A673 (cell line): Measurements from ENCODE around the gene UBL7. TPM values are rescaled to one million over a fixed set of nuclear protein-coding genes. Genes with fewer than 3 reads are reported as not detected.
A peak's percentile ranks its signal among the peaks of the same experiment; 100 is the strongest.

Experiments used
- BruUV-seq: library from RNA; stranded (reverse); fragments of 400-500 nt; replicated peaks from 2 replicates; lab custom pipeline; 2021; lab: Mats Ljungman, UMichigan
- CTCF ChIA-PET: fragments of 300-600 bp; sonication (Branson Sonifier 250); formaldehyde crosslinking; loops from one replicate; lab custom pipeline; 2022; ENCODE audit warnings: antibody characterized with exemption; lab: Charles Lee
- POLR2A ChIA-PET: fragments of 300-600 bp; sonication (Branson Sonifier 250); formaldehyde crosslinking; loops from one replicate; lab custom pipeline; 2022; ENCODE audit warnings: antibody characterized with exemption; ENCODE audit not compliant: low non-redundant PET; lab: Charles Lee
- DNase-seq: peaks from one replicate; pipeline ENCODE4 v3.0.0-alpha.2; 2015; ENCODE audit warnings: low spot score
- H3K27ac ChIP-seq: fragments of 200-600 bp; sonication (generic); 2 replicates; pipeline ENCODE4 v1.5.1; 2016; ENCODE audit warnings: mixed run types, low read depth, mild to moderate bottlenecking, mixed read lengths, antibody characterized with exemption, low read length; ENCODE audit not compliant: poor library complexity, severe bottlenecking
- H3K27me3 ChIP-seq: fragments of 200-600 bp; sonication (generic); replicated peaks from 2 replicates; pipeline ENCODE4 v1.6.1; 2017; ENCODE audit warnings: mixed run types, low read depth, mild to moderate bottlenecking, mixed read lengths, antibody characterized with exemption, low read length; ENCODE audit not compliant: insufficient read depth, poor library complexity
- H3K36me3 ChIP-seq: fragments of 200-600 bp; sonication (generic); 2 replicates; pipeline ENCODE4 v1.6.1; 2016; ENCODE audit warnings: mixed run types, mild to moderate bottlenecking, mixed read lengths, antibody characterized with exemption, low read length; ENCODE audit not compliant: insufficient read depth, poor library complexity, severe bottlenecking
- H3K4me1 ChIP-seq: fragments of 200-600 bp; sonication (generic); 2 replicates; pipeline ENCODE4 v1.6.1; 2017; ENCODE audit warnings: mixed run types, mild to moderate bottlenecking, mixed read lengths, antibody characterized with exemption, low read length; ENCODE audit not compliant: insufficient read depth, poor library complexity, severe bottlenecking
- H3K4me3 ChIP-seq: fragments of 200-600 bp; sonication (generic); 2 replicates; pipeline ENCODE4 v1.5.1; 2016; ENCODE audit warnings: low read depth, mixed run types, mild to moderate bottlenecking, mixed read lengths, low read length; ENCODE audit not compliant: poor library complexity, severe bottlenecking
- H3K9me3 ChIP-seq: fragments of 200-600 bp; sonication (generic); 2 replicates; pipeline ENCODE4 v1.6.1; 2016; ENCODE audit warnings: mixed run types, low read depth, mild to moderate bottlenecking, mixed read lengths, antibody characterized with exemption, low read length; ENCODE audit not compliant: poor library complexity, severe bottlenecking
- EZH2 ChIP-seq: fragments of 200-600 bp; sonication (generic); IDR thresholded peaks from 2 replicates; pipeline ENCODE4 v1.6.1; 2017; ENCODE audit warnings: borderline replicate concordance, low read depth, mild to moderate bottlenecking, mixed read lengths, antibody characterized with exemption, low read length; ENCODE audit not compliant: poor library complexity, severe bottlenecking
- intact Hi-C: fragments of 100-400 bp; cut with micrococcal nuclease; formaldehyde crosslinking; loops from one replicate; pipeline ENCODE4 v1.10.0; 2022; ENCODE audit not compliant: unreplicated experiment
- total RNA-seq: library from RNA; stranded (reverse); gene quantifications from 2 replicates; pipeline ENCODE4 v1.2.3, GENCODE V29; 2021
- TF ChIP-seq, protein P1 (sequence below): fragments of 300-800, 200-600 bp; sonication (generic); conservative IDR thresholded peaks from 2 replicates; pipeline ENCODE4 v1.5.1; 2017; ENCODE audit warnings: low read depth, mild to moderate bottlenecking, antibody characterized with exemption, low read length, moderate library complexity, mixed read lengths

UBL7 gene
- total RNA-seq, 1 experiment from 2014 or later = 72.5 TPM

DNA sequence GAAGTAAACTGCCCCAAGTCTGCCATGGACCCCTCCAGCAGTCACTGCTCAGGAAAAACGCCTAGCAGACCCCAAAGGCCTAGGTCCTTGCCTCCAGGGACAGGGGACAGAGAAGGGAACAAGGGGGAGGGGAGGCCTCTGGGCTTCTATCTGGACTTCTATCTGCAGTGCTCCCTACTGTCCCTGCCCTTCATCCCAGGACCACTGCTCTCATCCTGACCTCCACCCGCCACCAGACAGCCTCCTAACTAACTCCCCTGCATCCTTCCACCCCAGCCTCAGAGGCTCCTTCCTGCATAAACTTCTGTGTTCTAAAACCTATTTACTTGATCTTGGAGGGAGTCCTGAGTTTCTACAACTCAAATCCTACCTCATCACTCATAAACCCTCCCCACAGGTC is 52.6 kb downstream of the UBL7 start:
- no TSS peak for BruUV-seq
- intact Hi-C loops = no loop called here
- H3K4me3 ChIP-seq = no peak overlapping the region
- no peak overlapping the region for H3K27ac ChIP-seq
- H3K4me1 ChIP-seq = peaks cover 16% of the 10 kb centered on the region
- H3K9me3 ChIP-seq = no peaks in the 10 kb centered on the region
- ChIA-PET POLR2A (no interaction called here), CTCF (no interaction called here)
- no peaks in the 10 kb centered on the region for H3K36me3 ChIP-seq
- no peak for DNase-seq
- TF ChIP-seq, protein P1, sequence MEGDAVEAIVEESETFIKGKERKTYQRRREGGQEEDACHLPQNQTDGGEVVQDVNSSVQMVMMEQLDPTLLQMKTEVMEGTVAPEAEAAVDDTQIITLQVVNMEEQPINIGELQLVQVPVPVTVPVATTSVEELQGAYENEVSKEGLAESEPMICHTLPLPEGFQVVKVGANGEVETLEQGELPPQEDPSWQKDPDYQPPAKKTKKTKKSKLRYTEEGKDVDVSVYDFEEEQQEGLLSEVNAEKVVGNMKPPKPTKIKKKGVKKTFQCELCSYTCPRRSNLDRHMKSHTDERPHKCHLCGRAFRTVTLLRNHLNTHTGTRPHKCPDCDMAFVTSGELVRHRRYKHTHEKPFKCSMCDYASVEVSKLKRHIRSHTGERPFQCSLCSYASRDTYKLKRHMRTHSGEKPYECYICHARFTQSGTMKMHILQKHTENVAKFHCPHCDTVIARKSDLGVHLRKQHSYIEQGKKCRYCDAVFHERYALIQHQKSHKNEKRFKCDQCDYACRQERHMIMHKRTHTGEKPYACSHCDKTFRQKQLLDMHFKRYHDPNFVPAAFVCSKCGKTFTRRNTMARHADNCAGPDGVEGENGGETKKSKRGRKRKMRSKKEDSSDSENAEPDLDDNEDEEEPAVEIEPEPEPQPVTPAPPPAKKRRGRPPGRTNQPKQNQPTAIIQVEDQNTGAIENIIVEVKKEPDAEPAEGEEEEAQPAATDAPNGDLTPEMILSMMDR = no peak
- TF ChIP-seq EZH2 = no peak
- no peaks in the 10 kb centered on the region for H3K27me3 ChIP-seq

DNA sequence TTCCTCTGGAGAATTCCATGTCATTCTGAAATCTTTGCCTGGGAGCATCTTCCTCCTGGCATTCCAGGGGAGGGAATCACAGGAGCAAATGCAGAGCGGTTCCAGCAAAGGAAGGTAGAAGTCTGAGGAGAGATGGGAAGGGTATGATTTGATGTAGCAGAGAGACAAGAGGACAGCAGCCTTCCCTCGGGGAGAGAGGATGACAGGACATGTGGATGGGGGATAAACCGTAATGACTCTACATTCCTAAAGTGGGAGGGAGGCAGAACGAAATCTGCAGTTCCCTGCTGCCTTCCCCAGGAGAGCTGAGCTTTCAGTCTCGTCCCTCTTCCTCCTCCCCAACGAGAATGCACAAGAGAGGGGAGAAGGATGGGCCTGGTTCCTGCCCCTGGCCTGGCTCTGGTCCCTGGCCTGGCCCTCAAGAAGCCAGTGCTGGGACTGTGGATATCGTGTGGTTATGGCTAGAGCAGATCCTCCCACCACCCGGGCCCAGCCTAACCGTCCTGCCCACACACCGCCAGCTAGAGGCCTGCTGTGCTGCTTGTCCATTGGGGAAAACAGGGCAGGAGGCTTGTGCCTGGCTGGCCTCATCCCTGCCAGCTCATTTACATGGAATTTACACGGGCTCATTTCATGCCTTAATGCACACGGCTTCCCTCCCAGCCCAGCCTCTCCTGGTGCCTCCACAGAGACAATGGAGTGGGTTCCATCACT is 53.8 kb downstream of the UBL7 start:
- peak; percentile 67 for DNase-seq
- intact Hi-C loops = no loop called here
- BruUV-seq = no TSS peak
- no peaks in the 10 kb centered on the region for H3K36me3 ChIP-seq
- H3K27me3 ChIP-seq = no peaks in the 10 kb centered on the region
- H3K9me3 ChIP-seq = no peaks in the 10 kb centered on the region
- H3K4me1 ChIP-seq = peaks cover 16% of the 10 kb centered on the region
- H3K27ac ChIP-seq = no peak overlapping the region
- ChIA-PET CTCF (interaction anchor here (0.9 kb wide), 1 partner anchor 25 kb away, joined by 3 read pairs; no protein-coding TSS in a partner anchor), POLR2A (no interaction called here)
- no peak overlapping the region for H3K4me3 ChIP-seq
- no peak for TF ChIP-seq EZH2
- TF ChIP-seq, protein P1 = no peak

DNA sequence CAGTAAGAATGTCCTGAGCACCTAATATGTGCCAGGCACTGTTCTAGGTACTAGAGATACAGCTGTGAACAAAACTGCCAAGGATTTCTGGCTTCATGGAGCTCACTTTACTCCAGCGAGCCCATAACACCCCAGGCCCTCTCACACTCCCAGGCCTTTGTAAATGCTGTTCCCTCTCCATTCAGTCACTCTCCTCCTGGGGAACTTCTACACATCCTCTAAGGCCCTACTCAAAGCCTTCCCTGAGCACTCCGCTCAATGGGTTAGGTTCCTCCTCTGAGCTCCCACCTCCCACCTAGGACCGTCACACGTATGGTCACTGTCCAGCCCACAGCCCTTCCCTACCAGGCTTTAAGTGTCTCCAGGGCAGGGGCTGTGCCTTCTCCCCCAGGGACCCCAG is 54.4 kb downstream of the UBL7 start:
- Histone ChIP-seq H3K4me1 (peaks cover 16% of the 10 kb centered on the region), H3K27ac (no peak overlapping the region), H3K36me3 (no peaks in the 10 kb centered on the region), H3K4me3 (no peak overlapping the region), H3K9me3 (no peaks in the 10 kb centered on the region), H3K27me3 (no peaks in the 10 kb centered on the region)
- ChIA-PET POLR2A (no interaction called here), CTCF (no interaction called here)
- no peak for TF ChIP-seq EZH2
- TF ChIP-seq, protein P1 = no peak
- intact Hi-C loops = no loop called here
- no TSS peak for BruUV-seq
- no peak for DNase-seq
